Measurements from ENCODE around the gene COQ10B.
A peak's percentile ranks its signal among the peaks of the same experiment; 100 is the strongest.

The COQ10B gene

GRCh38 chr2:197453123-197453913 lies at the start of gene COQ10B:
Gene COQ10B (plus strand): TSS chr2:197453552. CDS start chr2:197453561, 9 bp downstream.
- peak; percentile 100 for DNase-seq (ENCODE audit: low read depth, low spot score)
- WGBS (ENCODE audit: insufficient coverage, insufficient read length): no CpG with 5 or more reads among the region's 70 CpGs

GRCh38 chr2:197405582-197405981 lies 47.8 kb upstream of the COQ10B start:
- WGBS (ENCODE audit: insufficient coverage, insufficient read length): no CpG with 5 or more reads among the region's 2 CpGs
- Histone ChIP-seq H3K27me3 (ENCODE audit: control insufficient read depth, insufficient read depth, low read length) (no peaks in the 10 kb centered on the region), H3K9me3 (ENCODE audit: control insufficient read depth, insufficient read depth, low read length) (no peaks in the 10 kb centered on the region), H3K27ac (ENCODE audit: low read length) (no peak overlapping the region), H3K4me1 (ENCODE audit: control insufficient read depth, insufficient read depth, low read length) (no peaks in the 10 kb centered on the region), H3K4me3 (ENCODE audit: low read length) (no peak overlapping the region), H3K36me3 (ENCODE audit: control insufficient read depth, insufficient read depth, low read length) (peaks cover 31% of the 10 kb centered on the region; the same call in 1 of the 2 replicates)
- DNase-seq (ENCODE audit: low read depth, low spot score): no peak

More at GRCh38 chr2:197453123-197453913, at the start of gene COQ10B:
- Histone ChIP-seq H3K27me3 (ENCODE audit: control insufficient read depth, insufficient read depth, low read length) (no peaks in the 10 kb centered on the region), H3K4me1 (ENCODE audit: control insufficient read depth, insufficient read depth, low read length) (no peaks in the 10 kb centered on the region), H3K9me3 (ENCODE audit: control insufficient read depth, insufficient read depth, low read length) (no peaks in the 10 kb centered on the region), H3K27ac (ENCODE audit: low read length) (no peak within 1 kb of the TSS), H3K4me3 (ENCODE audit: low read length) (peak within 1 kb of the TSS; percentile 77), H3K36me3 (ENCODE audit: control insufficient read depth, insufficient read depth, low read length) (no peaks in the 10 kb centered on the region)

GRCh38 chr2:197414039-197414438 lies 39.3 kb upstream of the COQ10B start:
- no CpG with 5 or more reads among the region's 5 CpGs for WGBS (ENCODE audit: insufficient coverage, insufficient read length)
- Histone ChIP-seq H3K4me3 (ENCODE audit: low read length) (no peak overlapping the region), H3K36me3 (ENCODE audit: control insufficient read depth, insufficient read depth, low read length) (peaks cover 39% of the 10 kb centered on the region), H3K9me3 (ENCODE audit: control insufficient read depth, insufficient read depth, low read length) (no peaks in the 10 kb centered on the region), H3K27me3 (ENCODE audit: control insufficient read depth, insufficient read depth, low read length) (no peaks in the 10 kb centered on the region), H3K27ac (ENCODE audit: low read length) (no peak overlapping the region), H3K4me1 (ENCODE audit: control insufficient read depth, insufficient read depth, low read length) (no peaks in the 10 kb centered on the region)
- DNase-seq (ENCODE audit: low read depth, low spot score): no peak

- Histone ChIP-seq H3K27ac (ENCODE audit: low read length) (no peak overlapping the region), H3K4me3 (ENCODE audit: low read length) (no peak overlapping the region), H3K9me3 (ENCODE audit: control insufficient read depth, insufficient read depth, low read length) (no peaks in the 10 kb centered on the region), H3K4me1 (ENCODE audit: control insufficient read depth, insufficient read depth, low read length) (no peaks in the 10 kb centered on the region), H3K27me3 (ENCODE audit: control insufficient read depth, insufficient read depth, low read length) (no peaks in the 10 kb centered on the region), H3K36me3 (ENCODE audit: control insufficient read depth, insufficient read depth, low read length) (peaks cover 37% of the 10 kb centered on the region)
- no CpG with 5 or more reads among the region's 2 CpGs for WGBS (ENCODE audit: insufficient coverage, insufficient read length)
- DNase-seq (ENCODE audit: low read depth, low spot score): no peak
Observed at GRCh38 chr2:197414515-197414914, 38.8 kb upstream of the COQ10B start.

- no peak overlapping the region for H3K27ac ChIP-seq (ENCODE audit: low read length)
- H3K4me3 ChIP-seq (ENCODE audit: low read length): no peak overlapping the region
- H3K4me1 ChIP-seq (ENCODE audit: control insufficient read depth, insufficient read depth, low read length): no peaks in the 10 kb centered on the region
- no CpG with 5 or more reads among the region's 1 CpG for WGBS (ENCODE audit: insufficient coverage, insufficient read length)
- peaks cover 31% of the 10 kb centered on the region for H3K36me3 ChIP-seq (ENCODE audit: control insufficient read depth, insufficient read depth, low read length)
- no peaks in the 10 kb centered on the region for H3K27me3 ChIP-seq (ENCODE audit: control insufficient read depth, insufficient read depth, low read length)
- no peaks in the 10 kb centered on the region for H3K9me3 ChIP-seq (ENCODE audit: control insufficient read depth, insufficient read depth, low read length)
- DNase-seq (ENCODE audit: low read depth, low spot score): no peak
Observed at GRCh38 chr2:197416268-197416667, 37.1 kb upstream of the COQ10B start.

- Histone ChIP-seq H3K4me3 (ENCODE audit: low read length) (no peak overlapping the region), H3K9me3 (ENCODE audit: control insufficient read depth, insufficient read depth, low read length) (no peaks in the 10 kb centered on the region), H3K4me1 (ENCODE audit: control insufficient read depth, insufficient read depth, low read length) (no peaks in the 10 kb centered on the region), H3K36me3 (ENCODE audit: control insufficient read depth, insufficient read depth, low read length) (peaks cover 19% of the 10 kb centered on the region), H3K27ac (ENCODE audit: low read length) (no peak overlapping the region), H3K27me3 (ENCODE audit: control insufficient read depth, insufficient read depth, low read length) (no peaks in the 10 kb centered on the region)
- no peak for DNase-seq (ENCODE audit: low read depth, low spot score)
Observed at GRCh38 chr2:197419438-197419837, 33.9 kb upstream of the COQ10B start.

GRCh38 chr2:197423307-197423706 lies 30.0 kb upstream of the COQ10B start:
- Histone ChIP-seq H3K4me1 (ENCODE audit: control insufficient read depth, insufficient read depth, low read length) (no peaks in the 10 kb centered on the region; the same call in 1 of the 2 replicates), H3K27me3 (ENCODE audit: control insufficient read depth, insufficient read depth, low read length) (no peaks in the 10 kb centered on the region), H3K36me3 (ENCODE audit: control insufficient read depth, insufficient read depth, low read length) (peaks cover 4% of the 10 kb centered on the region; the same call in 1 of the 2 replicates), H3K27ac (ENCODE audit: low read length) (no peak overlapping the region), H3K9me3 (ENCODE audit: control insufficient read depth, insufficient read depth, low read length) (no peaks in the 10 kb centered on the region), H3K4me3 (ENCODE audit: low read length) (no peak overlapping the region)
- WGBS (ENCODE audit: insufficient coverage, insufficient read length): no CpG with 5 or more reads among the region's 2 CpGs
- no peak for DNase-seq (ENCODE audit: low read depth, low spot score)

- Histone ChIP-seq H3K36me3 (ENCODE audit: control insufficient read depth, insufficient read depth, low read length) (no peaks in the 10 kb centered on the region; the same call in 1 of the 2 replicates), H3K27ac (ENCODE audit: low read length) (no peak overlapping the region), H3K4me3 (ENCODE audit: low read length) (no peak overlapping the region), H3K4me1 (ENCODE audit: control insufficient read depth, insufficient read depth, low read length) (peaks cover 1% of the 10 kb centered on the region), H3K9me3 (ENCODE audit: control insufficient read depth, insufficient read depth, low read length) (no peaks in the 10 kb centered on the region), H3K27me3 (ENCODE audit: control insufficient read depth, insufficient read depth, low read length) (no peaks in the 10 kb centered on the region)
- no peak for DNase-seq (ENCODE audit: low read depth, low spot score)
- no CpG with 5 or more reads among the region's 7 CpGs for WGBS (ENCODE audit: insufficient coverage, insufficient read length)
Observed at GRCh38 chr2:197425550-197425949, 27.8 kb upstream of the COQ10B start.

GRCh38 chr2:197426723-197427603 lies 26.4 kb upstream of the COQ10B start:
- H3K36me3 ChIP-seq (ENCODE audit: control insufficient read depth, insufficient read depth, low read length): no peaks in the 10 kb centered on the region
- DNase-seq (ENCODE audit: low read depth, low spot score): no peak
- H3K9me3 ChIP-seq (ENCODE audit: control insufficient read depth, insufficient read depth, low read length): no peaks in the 10 kb centered on the region
- peaks cover 1% of the 10 kb centered on the region for H3K4me1 ChIP-seq (ENCODE audit: control insufficient read depth, insufficient read depth, low read length)
- no peaks in the 10 kb centered on the region for H3K27me3 ChIP-seq (ENCODE audit: control insufficient read depth, insufficient read depth, low read length)
- no peak overlapping the region for H3K27ac ChIP-seq (ENCODE audit: low read length)
- no peak overlapping the region for H3K4me3 ChIP-seq (ENCODE audit: low read length)
- no CpG with 5 or more reads among the region's 2 CpGs for WGBS (ENCODE audit: insufficient coverage, insufficient read length)

- Histone ChIP-seq H3K9me3 (ENCODE audit: control insufficient read depth, insufficient read depth, low read length) (no peaks in the 10 kb centered on the region), H3K36me3 (ENCODE audit: control insufficient read depth, insufficient read depth, low read length) (no peaks in the 10 kb centered on the region), H3K27ac (ENCODE audit: low read length) (no peak overlapping the region), H3K4me1 (ENCODE audit: control insufficient read depth, insufficient read depth, low read length) (peaks cover 1% of the 10 kb centered on the region), H3K27me3 (ENCODE audit: control insufficient read depth, insufficient read depth, low read length) (no peaks in the 10 kb centered on the region), H3K4me3 (ENCODE audit: low read length) (no peak overlapping the region)
- DNase-seq (ENCODE audit: low read depth, low spot score): no peak
- no CpG with 5 or more reads among the region's 3 CpGs for WGBS (ENCODE audit: insufficient coverage, insufficient read length)
Observed at GRCh38 chr2:197427986-197428385, 25.4 kb upstream of the COQ10B start.
